ENCODE measurements around the gene SBF2. TPM values are rescaled to one million over a fixed set of nuclear protein-coding genes. Genes with fewer than 3 reads are reported as not detected.

SBF2 gene
- total and polyA plus RNA-seq, 2 of the 13 experiments (the other 11 are each of a cell fraction or from before 2014, with no cell fraction given) = 24.0 to 45.8 TPM

- peak; percentile 25; the same call in 1 of the 2 replicates for TF ChIP-seq TFDP1 (CRISPR knock-in tag; IDR thresholded peaks at IDR 0.05; ENCODE audit: borderline replicate concordance)
- no peak for TF ChIP-seq KDM3A (CRISPR knock-in tag; IDR thresholded peaks at IDR 0.05; ENCODE audit: low read depth)
- peak; percentile 47 for TF ChIP-seq ZFY (CRISPR knock-in tag; IDR thresholded peaks at IDR 0.05)
- peak; percentile 64; the same call in 1 of the 2 replicates for TF ChIP-seq NFIC (IDR thresholded peaks at IDR 0.05; ENCODE audit: low read length)
- TF ChIP-seq ZNF609 (CRISPR knock-in tag; IDR thresholded peaks at IDR 0.05; ENCODE audit: borderline replicate concordance) = peak; percentile 64; the same call in 1 of the 2 replicates
- no peak for TF ChIP-seq MAFF (IDR thresholded peaks at IDR 0.05; ENCODE audit: low read depth, low read length)
- TF ChIP-seq ATRX (CRISPR knock-in tag; IDR thresholded peaks at IDR 0.05; ENCODE audit: borderline replicate concordance) = no peak
- TF ChIP-seq ZBTB7A (CRISPR knock-in tag; IDR thresholded peaks at IDR 0.05) = no peak
- TF ChIP-seq AHDC1 (CRISPR knock-in tag; IDR thresholded peaks at IDR 0.05; ENCODE audit: borderline replicate concordance) = peak; percentile 96
- peak; percentile 82; the same call in 1 of the 2 replicates for TF ChIP-seq MEIS2 (CRISPR knock-in tag; IDR thresholded peaks at IDR 0.05)
- no peak; the same call in 1 of the 2 replicates for TF ChIP-seq AHR (CRISPR knock-in tag; IDR thresholded peaks at IDR 0.05)
- TF ChIP-seq GABPB1 (CRISPR knock-in tag; IDR thresholded peaks at IDR 0.05) = peak; percentile 26; the same call in 1 of the 2 replicates
- TF ChIP-seq ATM (IDR thresholded peaks at IDR 0.05; ENCODE audit: borderline replicate concordance) = no peak
- TF ChIP-seq, protein P1, sequence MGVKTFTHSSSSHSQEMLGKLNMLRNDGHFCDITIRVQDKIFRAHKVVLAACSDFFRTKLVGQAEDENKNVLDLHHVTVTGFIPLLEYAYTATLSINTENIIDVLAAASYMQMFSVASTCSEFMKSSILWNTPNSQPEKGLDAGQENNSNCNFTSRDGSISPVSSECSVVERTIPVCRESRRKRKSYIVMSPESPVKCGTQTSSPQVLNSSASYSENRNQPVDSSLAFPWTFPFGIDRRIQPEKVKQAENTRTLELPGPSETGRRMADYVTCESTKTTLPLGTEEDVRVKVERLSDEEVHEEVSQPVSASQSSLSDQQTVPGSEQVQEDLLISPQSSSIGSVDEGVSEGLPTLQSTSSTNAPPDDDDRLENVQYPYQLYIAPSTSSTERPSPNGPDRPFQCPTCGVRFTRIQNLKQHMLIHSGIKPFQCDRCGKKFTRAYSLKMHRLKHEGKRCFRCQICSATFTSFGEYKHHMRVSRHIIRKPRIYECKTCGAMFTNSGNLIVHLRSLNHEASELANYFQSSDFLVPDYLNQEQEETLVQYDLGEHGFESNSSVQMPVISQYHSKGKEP (CRISPR knock-in tag; IDR thresholded peaks at IDR 0.05) = 0 out of 2 replicates have a peak, but pooled peaks have one; percentile 5
Observed at GRCh38 chr11:10326012-10326964, 32.3 kb upstream of the SBF2 start (continued).
